Panc1 (cell line): ENCODE results near the gene RER1. TPM values are rescaled to one million over a fixed set of nuclear protein-coding genes. Genes with fewer than 3 reads are reported as not detected.

Experiments
- ATAC-seq: fragments of 200-7000 bp; cut with Tn5 transposase; 2 replicates; pipeline ENCODE4 v1.9.1; 2020; ENCODE audit warnings: mild to moderate bottlenecking, moderate library complexity
- BruUV-seq: library from RNA; stranded (reverse); fragments of 400-500 nt; replicated peaks from 2 replicates; lab custom pipeline; 2021; lab: Mats Ljungman, UMichigan
- CTCF ChIA-PET: fragments of 300-600 bp; sonication (Branson Sonifier 250); formaldehyde crosslinking; loops from one replicate; lab custom pipeline; 2022; ENCODE audit warnings: antibody characterized with exemption; lab: Charles Lee
- POLR2A ChIA-PET: fragments of 300-600 bp; sonication (Branson Sonifier 250); formaldehyde crosslinking; loops from one replicate; lab custom pipeline; 2022; ENCODE audit warnings: antibody characterized with exemption; lab: Charles Lee
- DNase-seq: peaks from one replicate; pipeline ENCODE4 v3.0.0-alpha.2; 2010; ENCODE audit warnings: low read depth, low spot score
- H3K27ac ChIP-seq: 2 replicates; pipeline ENCODE4 v1.5.1; 2011; ENCODE audit warnings: mild to moderate bottlenecking, low read length, inconsistent platforms
- H3K27me3 ChIP-seq: fragments of 200-500 bp; sonication (Bioruptor generic); 2 replicates; pipeline ENCODE4 v1.6.0; 2014; ENCODE audit warnings: low read length, inconsistent platforms; ENCODE audit not compliant: control insufficient read depth, insufficient read depth
- H3K36me3 ChIP-seq: fragments of 200-500 bp; sonication (Bioruptor generic); 2 replicates; pipeline ENCODE4 v1.5.1; 2014; ENCODE audit warnings: inconsistent platforms, mild to moderate bottlenecking, low read length, moderate library complexity; ENCODE audit not compliant: control insufficient read depth, insufficient read depth
- H3K4me1 ChIP-seq: 2 replicates; pipeline ENCODE4 v1.5.1; 2011; ENCODE audit warnings: inconsistent platforms, mild to moderate bottlenecking, low read length, moderate library complexity; ENCODE audit not compliant: control insufficient read depth, insufficient read depth
- H3K4me3 ChIP-seq, 2 experiments: 2 replicates each; pipeline ENCODE4 v1.5.1; 2011 to 2012; ENCODE audit warnings: low read depth in 2 of 2, low read length in 2 of 2, mild to moderate bottlenecking in 2 of 2, inconsistent platforms in 1 of 2, moderate library complexity in 1 of 2
- H3K9me3 ChIP-seq: fragments of 200-500 bp; sonication (Bioruptor generic); 2 replicates; pipeline ENCODE4 v1.5.1; 2014; ENCODE audit warnings: low read depth, mild to moderate bottlenecking, inconsistent platforms, low read length, moderate library complexity; ENCODE audit not compliant: control insufficient read depth, insufficient read depth
- POLR2AphosphoS5 ChIP-seq: IDR thresholded peaks from 2 replicates; pipeline ENCODE4 v1.6.1; 2012; ENCODE audit warnings: mild to moderate bottlenecking, low read depth, low read length, moderate library complexity
- SIN3A ChIP-seq: IDR thresholded peaks from 2 replicates; pipeline ENCODE4 v1.6.1; 2012; ENCODE audit warnings: low read depth, mild to moderate bottlenecking, low read length, moderate library complexity, borderline replicate concordance; ENCODE audit not compliant: insufficient read depth
- TCF7L2 ChIP-seq: IDR thresholded peaks from 2 replicates; pipeline ENCODE4 v1.6.1; 2011; ENCODE audit warnings: mild to moderate bottlenecking, low read depth, low read length, inconsistent platforms
- in situ Hi-C: cut with HindIII; loops from 2 replicates; pipeline ENCODE4 v1.10.0; 2016; ENCODE audit warnings: low sequenced_read_pairs, low pct_unique_long_range_greater_than_20kb
- intact Hi-C: fragments of 100-400 bp; cut with micrococcal nuclease; formaldehyde crosslinking; loops from one replicate; pipeline ENCODE4 v1.10.0; 2022; ENCODE audit not compliant: unreplicated experiment
- total RNA-seq: library from RNA; stranded (reverse); gene quantifications from one replicate; pipeline ENCODE4 v1.2.1, GENCODE V29; 2021; ENCODE audit not compliant: unreplicated experiment
- TF ChIP-seq, protein P1 (sequence below): fragments of 450-650 bp; IDR thresholded peaks from 2 replicates; pipeline ENCODE4 v1.5.1; 2017; ENCODE audit warnings: mild to moderate bottlenecking
- TF ChIP-seq, protein P2 (sequence below), 2 experiments: IDR thresholded peaks; 2 replicates each; pipeline ENCODE4 v1.6.1; 2011 to 2012; ENCODE audit warnings: low read depth in 2 of 2, control low read depth in 1 of 2, low read length in 1 of 2, mild to moderate bottlenecking in 1 of 2, moderate library complexity in 1 of 2; ENCODE audit not compliant: insufficient read depth in 1 of 2

RER1 gene
- total RNA-seq, 1 experiment from 2014 or later, result 235 TPM

DNA sequence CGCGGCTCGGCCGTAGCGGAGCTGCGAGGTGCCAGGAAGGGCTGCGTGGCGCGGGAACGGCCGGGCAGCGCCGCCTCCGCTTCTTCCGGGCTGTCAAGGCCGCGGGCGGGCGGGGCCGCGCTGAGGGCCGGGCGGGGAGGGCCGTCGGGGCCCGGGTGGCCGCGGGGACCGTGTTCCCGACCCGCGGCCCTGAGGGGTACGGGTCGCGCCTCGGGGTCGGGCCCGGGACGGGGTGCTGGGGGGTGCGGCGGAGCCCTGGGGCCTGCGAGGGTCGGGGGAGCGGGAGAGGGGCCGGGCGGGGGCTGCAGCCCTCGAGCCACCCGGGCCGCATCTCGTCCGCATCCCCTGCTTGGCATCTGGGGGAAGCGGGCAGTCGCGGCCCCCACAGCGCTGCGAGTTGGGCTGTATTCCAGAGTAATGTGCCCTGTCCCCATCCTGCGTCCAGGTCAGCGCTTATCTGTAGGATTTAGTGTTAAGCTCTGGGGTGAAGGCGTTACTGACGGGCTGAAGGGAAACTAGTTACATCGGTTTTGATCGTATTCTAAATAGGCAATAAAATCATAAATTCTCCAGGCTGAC, 379 bp downstream of the RER1 start:
- POLR2A ChIA-PET, result interaction anchor here (0.6 to 1.1 kb wide), 3 partner anchors 15 to 172 kb away, joined by 3 to 6 read pairs (median 3); no protein-coding TSS in a partner anchor
- Histone ChIP-seq H3K36me3 (peaks cover 6% of the 10 kb centered on the region; the same call in 1 of the 2 replicates), H3K27ac (peak overlapping the region; percentile 94), H3K9me3 (no peaks in the 10 kb centered on the region), H3K4me3 (peak overlapping the region; percentile 69 to 99), H3K4me1 (peaks cover 26% of the 10 kb centered on the region), H3K27me3 (no peaks in the 10 kb centered on the region)
- BruUV-seq, result no TSS peak
- DNase-seq (no peak), ATAC-seq (peak; percentile 52)
- TF ChIP-seq, protein P1, sequence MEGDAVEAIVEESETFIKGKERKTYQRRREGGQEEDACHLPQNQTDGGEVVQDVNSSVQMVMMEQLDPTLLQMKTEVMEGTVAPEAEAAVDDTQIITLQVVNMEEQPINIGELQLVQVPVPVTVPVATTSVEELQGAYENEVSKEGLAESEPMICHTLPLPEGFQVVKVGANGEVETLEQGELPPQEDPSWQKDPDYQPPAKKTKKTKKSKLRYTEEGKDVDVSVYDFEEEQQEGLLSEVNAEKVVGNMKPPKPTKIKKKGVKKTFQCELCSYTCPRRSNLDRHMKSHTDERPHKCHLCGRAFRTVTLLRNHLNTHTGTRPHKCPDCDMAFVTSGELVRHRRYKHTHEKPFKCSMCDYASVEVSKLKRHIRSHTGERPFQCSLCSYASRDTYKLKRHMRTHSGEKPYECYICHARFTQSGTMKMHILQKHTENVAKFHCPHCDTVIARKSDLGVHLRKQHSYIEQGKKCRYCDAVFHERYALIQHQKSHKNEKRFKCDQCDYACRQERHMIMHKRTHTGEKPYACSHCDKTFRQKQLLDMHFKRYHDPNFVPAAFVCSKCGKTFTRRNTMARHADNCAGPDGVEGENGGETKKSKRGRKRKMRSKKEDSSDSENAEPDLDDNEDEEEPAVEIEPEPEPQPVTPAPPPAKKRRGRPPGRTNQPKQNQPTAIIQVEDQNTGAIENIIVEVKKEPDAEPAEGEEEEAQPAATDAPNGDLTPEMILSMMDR, result no peak
- TF ChIP-seq TCF7L2, result no peak
- TF ChIP-seq POLR2AphosphoS5, result no peak
- TF ChIP-seq, protein P2, sequence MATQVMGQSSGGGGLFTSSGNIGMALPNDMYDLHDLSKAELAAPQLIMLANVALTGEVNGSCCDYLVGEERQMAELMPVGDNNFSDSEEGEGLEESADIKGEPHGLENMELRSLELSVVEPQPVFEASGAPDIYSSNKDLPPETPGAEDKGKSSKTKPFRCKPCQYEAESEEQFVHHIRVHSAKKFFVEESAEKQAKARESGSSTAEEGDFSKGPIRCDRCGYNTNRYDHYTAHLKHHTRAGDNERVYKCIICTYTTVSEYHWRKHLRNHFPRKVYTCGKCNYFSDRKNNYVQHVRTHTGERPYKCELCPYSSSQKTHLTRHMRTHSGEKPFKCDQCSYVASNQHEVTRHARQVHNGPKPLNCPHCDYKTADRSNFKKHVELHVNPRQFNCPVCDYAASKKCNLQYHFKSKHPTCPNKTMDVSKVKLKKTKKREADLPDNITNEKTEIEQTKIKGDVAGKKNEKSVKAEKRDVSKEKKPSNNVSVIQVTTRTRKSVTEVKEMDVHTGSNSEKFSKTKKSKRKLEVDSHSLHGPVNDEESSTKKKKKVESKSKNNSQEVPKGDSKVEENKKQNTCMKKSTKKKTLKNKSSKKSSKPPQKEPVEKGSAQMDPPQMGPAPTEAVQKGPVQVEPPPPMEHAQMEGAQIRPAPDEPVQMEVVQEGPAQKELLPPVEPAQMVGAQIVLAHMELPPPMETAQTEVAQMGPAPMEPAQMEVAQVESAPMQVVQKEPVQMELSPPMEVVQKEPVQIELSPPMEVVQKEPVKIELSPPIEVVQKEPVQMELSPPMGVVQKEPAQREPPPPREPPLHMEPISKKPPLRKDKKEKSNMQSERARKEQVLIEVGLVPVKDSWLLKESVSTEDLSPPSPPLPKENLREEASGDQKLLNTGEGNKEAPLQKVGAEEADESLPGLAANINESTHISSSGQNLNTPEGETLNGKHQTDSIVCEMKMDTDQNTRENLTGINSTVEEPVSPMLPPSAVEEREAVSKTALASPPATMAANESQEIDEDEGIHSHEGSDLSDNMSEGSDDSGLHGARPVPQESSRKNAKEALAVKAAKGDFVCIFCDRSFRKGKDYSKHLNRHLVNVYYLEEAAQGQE (IDR thresholded peaks at IDR 0.05; ENCODE audit: insufficient read depth in 1 of 2, low read depth in 2 of 2, low read length in 1 of 2), result no peak
- no peak for TF ChIP-seq SIN3A
- CTCF ChIA-PET, result interaction anchor here (0.6 to 1.4 kb wide), 4 partner anchors 11 to 197 kb away, joined by 3 to 6 read pairs (median 4); partner anchors contain the start of gene FAAP20
- in situ Hi-C loops, result loop anchor here (10.0 kb wide), 1 partner anchor 197 kb away; the partner anchor contains the start of gene FAAP20
- intact Hi-C loops, result no loop called here

DNA sequence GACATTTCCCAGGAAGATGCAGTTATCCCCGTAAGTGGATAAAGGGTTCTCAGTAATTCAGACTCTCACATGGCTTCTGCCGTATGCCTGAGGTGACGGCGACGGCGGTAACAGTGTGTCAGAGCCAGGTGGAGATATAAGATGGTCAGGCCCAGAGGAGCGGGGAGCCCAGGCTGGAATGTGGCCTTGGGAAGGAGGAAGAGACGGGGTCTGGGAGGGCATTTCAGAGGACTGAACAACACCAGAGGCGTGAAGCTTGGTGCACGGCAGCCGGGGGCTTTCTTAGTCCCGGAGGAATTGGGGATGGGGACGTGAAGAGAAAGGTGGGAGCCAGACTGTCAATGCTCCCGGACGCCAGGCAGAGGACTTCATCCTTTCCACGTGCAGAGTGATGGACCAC, 1.0 kb downstream of the RER1 start:
- intact Hi-C loops, result no loop called here

More for the DNA sequence above, 1.0 kb downstream of the RER1 start:
- TF ChIP-seq, protein P1, result no peak
- TF ChIP-seq, protein P2 (IDR thresholded peaks at IDR 0.05; ENCODE audit: insufficient read depth in 1 of 2, low read depth in 2 of 2, low read length in 1 of 2), result no peak
- TF ChIP-seq POLR2AphosphoS5, result no peak
- TF ChIP-seq SIN3A, result no peak
- TF ChIP-seq TCF7L2, result no peak
- no peaks in the 10 kb centered on the region for H3K27me3 ChIP-seq
- in situ Hi-C loops, result loop anchor here (10.0 kb wide), 1 partner anchor 198 kb away; the partner anchor contains the start of gene FAAP20
- H3K4me1 ChIP-seq, result peaks cover 26% of the 10 kb centered on the region
- peak overlapping the region; percentile 69 to 99 for H3K4me3 ChIP-seq
- H3K27ac ChIP-seq, result peak overlapping the region; percentile 94
- ChIA-PET CTCF (interaction anchor here (0.7 kb wide), 1 partner anchor 41 kb away, joined by 3 read pairs; no protein-coding TSS in a partner anchor), POLR2A (interaction anchor here (0.5 to 1.1 kb wide), 2 partner anchors 15 to 191 kb away, joined by 3 read pairs; no protein-coding TSS in a partner anchor)
- H3K36me3 ChIP-seq, result peaks cover 8% of the 10 kb centered on the region; the same call in 1 of the 2 replicates
- ATAC-seq, result no peak
- no peak for DNase-seq
- H3K9me3 ChIP-seq, result no peaks in the 10 kb centered on the region
- no TSS peak for BruUV-seq
